ENCODE results near the gene GDAP2. TPM values are rescaled to one million over a fixed set of nuclear protein-coding genes. Genes with fewer than 3 reads are reported as not detected.

GDAP2 gene
- total RNA-seq, 2 donors from 2014 or later: 24.1 to 28.8 TPM

GRCh38 chr1:117825414-117825813 lies 104.0 kb downstream of the GDAP2 start:
- Mint-ChIP-seq H3K27ac (no peak overlapping the region), H3K36me3 (ENCODE audit: low read depth) (peaks cover 2% of the 10 kb centered on the region), H3K4me3 (no peak overlapping the region), H3K27me3 (peaks cover 5% of the 10 kb centered on the region), H3K4me1 (no peaks in the 10 kb centered on the region)
- DNase-seq (no peak), ATAC-seq (no peak)
- no peaks in the 10 kb centered on the region for H3K9me3 ChIP-seq (ENCODE audit: control insufficient read depth, low read length, poor library complexity, severe bottlenecking)

GRCh38 chr1:117824616-117825015 lies 104.8 kb downstream of the GDAP2 start:
- Mint-ChIP-seq H3K27ac (no peak overlapping the region), H3K4me3 (no peak overlapping the region), H3K36me3 (ENCODE audit: low read depth) (peaks cover 2% of the 10 kb centered on the region), H3K27me3 (peaks cover 5% of the 10 kb centered on the region), H3K4me1 (no peaks in the 10 kb centered on the region)
- ATAC-seq (no peak), DNase-seq (no peak)
- no peaks in the 10 kb centered on the region for H3K9me3 ChIP-seq (ENCODE audit: control insufficient read depth, low read length, poor library complexity, severe bottlenecking)

GRCh38 chr1:117821774-117822482 lies 107.5 kb downstream of the GDAP2 start:
- H3K36me3 Mint-ChIP-seq (ENCODE audit: low read depth): no peaks in the 10 kb centered on the region
- H3K27ac Mint-ChIP-seq: no peak overlapping the region

GRCh38 chr1:117821382-117821755 lies 108.1 kb downstream of the GDAP2 start:
- no peak overlapping the region for H3K4me3 Mint-ChIP-seq
- no peaks in the 10 kb centered on the region for H3K36me3 Mint-ChIP-seq (ENCODE audit: low read depth)
- no peaks in the 10 kb centered on the region for H3K9me3 ChIP-seq (ENCODE audit: control insufficient read depth, low read length, poor library complexity, severe bottlenecking)
- no peak for DNase-seq
- H3K27ac Mint-ChIP-seq: no peak overlapping the region
- ATAC-seq: no peak
- peaks cover under 1% of the 10 kb centered on the region for H3K27me3 Mint-ChIP-seq
- no peaks in the 10 kb centered on the region for H3K4me1 Mint-ChIP-seq

More at GRCh38 chr1:117821774-117822482, 107.5 kb downstream of the GDAP2 start:
- no peaks in the 10 kb centered on the region for H3K4me1 Mint-ChIP-seq
- ATAC-seq (no peak), DNase-seq (no peak)
- H3K27me3 Mint-ChIP-seq: peaks cover 5% of the 10 kb centered on the region
- H3K4me3 Mint-ChIP-seq: no peak overlapping the region
- no peaks in the 10 kb centered on the region for H3K9me3 ChIP-seq (ENCODE audit: control insufficient read depth, low read length, poor library complexity, severe bottlenecking)

- Mint-ChIP-seq H3K36me3 (ENCODE audit: low read depth) (no peaks in the 10 kb centered on the region), H3K27ac (no peak overlapping the region), H3K4me1 (no peaks in the 10 kb centered on the region), H3K4me3 (no peak overlapping the region), H3K27me3 (no peaks in the 10 kb centered on the region)
- ATAC-seq (no peak), DNase-seq (no peak)
- no peaks in the 10 kb centered on the region for H3K9me3 ChIP-seq (ENCODE audit: control insufficient read depth, low read length, poor library complexity, severe bottlenecking)
Measured at GRCh38 chr1:117820694-117821381, 108.6 kb downstream of the GDAP2 start.

GRCh38 chr1:117820096-117820495 lies 109.3 kb downstream of the GDAP2 start:
- H3K9me3 ChIP-seq (ENCODE audit: control insufficient read depth, low read length, poor library complexity, severe bottlenecking): no peaks in the 10 kb centered on the region

GRCh38 chr1:117819301-117819700 lies 110.1 kb downstream of the GDAP2 start:
- Mint-ChIP-seq H3K4me1 (no peaks in the 10 kb centered on the region), H3K36me3 (ENCODE audit: low read depth) (no peaks in the 10 kb centered on the region), H3K4me3 (no peak overlapping the region), H3K27me3 (no peaks in the 10 kb centered on the region), H3K27ac (no peak overlapping the region)
- DNase-seq (no peak), ATAC-seq (no peak)
- no peaks in the 10 kb centered on the region for H3K9me3 ChIP-seq (ENCODE audit: control insufficient read depth, low read length, poor library complexity, severe bottlenecking)

More at GRCh38 chr1:117820096-117820495, 109.3 kb downstream of the GDAP2 start:
- DNase-seq: no peak
- Mint-ChIP-seq H3K27ac (no peak overlapping the region), H3K27me3 (no peaks in the 10 kb centered on the region), H3K4me1 (no peaks in the 10 kb centered on the region), H3K36me3 (ENCODE audit: low read depth) (no peaks in the 10 kb centered on the region), H3K4me3 (no peak overlapping the region)
- ATAC-seq: no peak

- H3K27me3 Mint-ChIP-seq: no peaks in the 10 kb centered on the region
- no peaks in the 10 kb centered on the region for H3K9me3 ChIP-seq (ENCODE audit: control insufficient read depth, low read length, poor library complexity, severe bottlenecking)
- DNase-seq (no peak), ATAC-seq (no peak)
- no peaks in the 10 kb centered on the region for H3K4me1 Mint-ChIP-seq
- no peak overlapping the region for H3K4me3 Mint-ChIP-seq
- no peak overlapping the region for H3K27ac Mint-ChIP-seq
- no peaks in the 10 kb centered on the region for H3K36me3 Mint-ChIP-seq (ENCODE audit: low read depth)
Measured at GRCh38 chr1:117818456-117818855, 111.0 kb downstream of the GDAP2 start.

- Mint-ChIP-seq H3K27ac (no peak overlapping the region), H3K27me3 (peaks cover 5% of the 10 kb centered on the region), H3K4me3 (no peak overlapping the region), H3K4me1 (no peaks in the 10 kb centered on the region), H3K36me3 (ENCODE audit: low read depth) (no peaks in the 10 kb centered on the region)
- DNase-seq: no peak
- H3K9me3 ChIP-seq (ENCODE audit: control insufficient read depth, low read length, poor library complexity, severe bottlenecking): no peaks in the 10 kb centered on the region
- ATAC-seq: no peak
Measured at GRCh38 chr1:117817629-117818028, 111.8 kb downstream of the GDAP2 start.

- ATAC-seq: no peak
- Mint-ChIP-seq H3K36me3 (ENCODE audit: low read depth) (no peaks in the 10 kb centered on the region), H3K27ac (no peak overlapping the region), H3K4me1 (no peaks in the 10 kb centered on the region), H3K4me3 (no peak overlapping the region), H3K27me3 (peaks cover 6% of the 10 kb centered on the region)
- no peak for DNase-seq
- H3K9me3 ChIP-seq (ENCODE audit: control insufficient read depth, low read length, poor library complexity, severe bottlenecking): no peaks in the 10 kb centered on the region
Measured at GRCh38 chr1:117815926-117816325, 113.5 kb downstream of the GDAP2 start.

- no peak overlapping the region for H3K4me3 Mint-ChIP-seq
- no peaks in the 10 kb centered on the region for H3K36me3 Mint-ChIP-seq (ENCODE audit: low read depth)
Measured at GRCh38 chr1:117814856-117815797, 114.3 kb downstream of the GDAP2 start.

More at GRCh38 chr1:117814856-117815797, 114.3 kb downstream of the GDAP2 start:
- Mint-ChIP-seq H3K4me1 (no peaks in the 10 kb centered on the region), H3K27me3 (peaks cover 6% of the 10 kb centered on the region), H3K27ac (no peak overlapping the region)
- ATAC-seq (no peak), DNase-seq (no peak)
- no peaks in the 10 kb centered on the region for H3K9me3 ChIP-seq (ENCODE audit: control insufficient read depth, low read length, poor library complexity, severe bottlenecking)
